Activated T-helper 17 cell treated with anti-CD3 and anti-CD28 coated beads, Interleukin-2, amount 50 U/mL, for 72 hours (primary cell): Measurements from ENCODE around the gene NUPR1. TPM values are rescaled to one million over a fixed set of nuclear protein-coding genes. Genes with fewer than 3 reads are reported as not detected.
A peak's percentile ranks its signal among the peaks of the same experiment; 100 is the strongest.
"Not testable (repeated sequence)": the region's sequence is repeated elsewhere in the genome, so short reads cannot be mapped to it uniquely, and the experiment has no call there.

Source experiments
- ATAC-seq: fragments of 150-1000 bp; cut with Tn5 transposase; replicated peaks from 2 replicates; pipeline ENCODE4 v1.10.0; 2021; ENCODE audit warnings: mild to moderate bottlenecking, moderate library complexity
- H3K27ac Mint-ChIP-seq: one replicate; pipeline ENCODE4 v1.8.0; 2022; ENCODE audit warnings: mixed read lengths
- H3K27me3 Mint-ChIP-seq: one replicate; pipeline ENCODE4 v1.8.0; 2022; ENCODE audit warnings: mixed read lengths
- H3K36me3 Mint-ChIP-seq: one replicate; pipeline ENCODE4 v1.8.0; 2022; ENCODE audit warnings: low read depth, mild to moderate bottlenecking, mixed read lengths
- H3K4me1 Mint-ChIP-seq: one replicate; pipeline ENCODE4 v1.8.0; 2022; ENCODE audit warnings: mixed read lengths
- H3K4me3 Mint-ChIP-seq: one replicate; pipeline ENCODE4 v1.8.0; 2022; ENCODE audit warnings: mild to moderate bottlenecking, mixed read lengths
- H3K9me3 Mint-ChIP-seq: one replicate; pipeline ENCODE4 v1.8.0; 2022; ENCODE audit warnings: mixed read lengths
- total RNA-seq, 2 donors: library from RNA; stranded (reverse); gene quantifications; one replicate each; pipeline ENCODE4 v1.2.3, GENCODE V29; 2022

Gene NUPR1
- total RNA-seq, 2 donors from 2014 or later, result not detected

GRCh38 chr16:28566233-28566925 is 27.6 kb upstream of the NUPR1 start:
- not testable (repeated sequence) for H3K4me1 Mint-ChIP-seq, H3K27ac Mint-ChIP-seq, ATAC-seq, H3K4me3 Mint-ChIP-seq, H3K9me3 Mint-ChIP-seq, H3K27me3 Mint-ChIP-seq
- peaks cover 12% of the 10 kb centered on the region for H3K36me3 Mint-ChIP-seq

- Mint-ChIP-seq H3K4me1 (peaks cover 5% of the 10 kb centered on the region), H3K27ac (no peak overlapping the region), H3K36me3 (peaks cover 27% of the 10 kb centered on the region), H3K9me3 (peaks cover 4% of the 10 kb centered on the region), H3K27me3 (no peaks in the 10 kb centered on the region), H3K4me3 (no peak overlapping the region)
- no peak for ATAC-seq
Measured at GRCh38 chr16:28563218-28563617, 24.4 kb upstream of the NUPR1 start.

- Mint-ChIP-seq H3K9me3 (peaks cover under 1% of the 10 kb centered on the region), H3K4me1 (peaks cover 9% of the 10 kb centered on the region), H3K36me3 (peaks cover 37% of the 10 kb centered on the region), H3K4me3 (no peak overlapping the region), H3K27ac (no peak overlapping the region), H3K27me3 (no peaks in the 10 kb centered on the region)
- ATAC-seq, result no peak
Measured at GRCh38 chr16:28562199-28562598, 23.4 kb upstream of the NUPR1 start.

- H3K4me3 Mint-ChIP-seq, result no peak overlapping the region
- H3K27me3 Mint-ChIP-seq, result no peaks in the 10 kb centered on the region
- peaks cover 11% of the 10 kb centered on the region for H3K4me1 Mint-ChIP-seq
- no peaks in the 10 kb centered on the region for H3K9me3 Mint-ChIP-seq
- peaks cover 42% of the 10 kb centered on the region for H3K36me3 Mint-ChIP-seq
- H3K27ac Mint-ChIP-seq, result no peak overlapping the region
- ATAC-seq, result no peak
Measured at GRCh38 chr16:28561557-28562187, 22.9 kb upstream of the NUPR1 start.

- Mint-ChIP-seq H3K36me3 (peaks cover 38% of the 10 kb centered on the region), H3K4me1 (peaks cover 16% of the 10 kb centered on the region), H3K4me3 (no peak overlapping the region), H3K27ac (peak overlapping the region; percentile 59), H3K9me3 (no peaks in the 10 kb centered on the region), H3K27me3 (no peaks in the 10 kb centered on the region)
- no peak for ATAC-seq
Measured at GRCh38 chr16:28558456-28558855, 19.7 kb upstream of the NUPR1 start.

GRCh38 chr16:28556914-28557320 is 18.1 kb upstream of the NUPR1 start:
- no peaks in the 10 kb centered on the region for H3K9me3 Mint-ChIP-seq
- H3K4me1 Mint-ChIP-seq, result peaks cover 16% of the 10 kb centered on the region
- no peaks in the 10 kb centered on the region for H3K27me3 Mint-ChIP-seq
- peak overlapping the region; percentile 38 for H3K27ac Mint-ChIP-seq
- no peak for ATAC-seq
- H3K4me3 Mint-ChIP-seq, result no peak overlapping the region
- peaks cover 33% of the 10 kb centered on the region for H3K36me3 Mint-ChIP-seq

GRCh38 chr16:28555561-28555960 is 16.8 kb upstream of the NUPR1 start:
- Mint-ChIP-seq H3K4me1 (peaks cover 16% of the 10 kb centered on the region), H3K4me3 (peak overlapping the region; percentile 86), H3K27ac (peak overlapping the region; percentile 71), H3K27me3 (no peaks in the 10 kb centered on the region), H3K9me3 (no peaks in the 10 kb centered on the region), H3K36me3 (peaks cover 33% of the 10 kb centered on the region)
- peak; percentile 70 for ATAC-seq

- H3K27me3 Mint-ChIP-seq, result no peaks in the 10 kb centered on the region
- H3K4me3 Mint-ChIP-seq, result peak overlapping the region; percentile 86
- no peak for ATAC-seq
- no peaks in the 10 kb centered on the region for H3K9me3 Mint-ChIP-seq
- H3K4me1 Mint-ChIP-seq, result peaks cover 16% of the 10 kb centered on the region
- peak overlapping the region; percentile 77 for H3K27ac Mint-ChIP-seq
- peaks cover 32% of the 10 kb centered on the region for H3K36me3 Mint-ChIP-seq
Measured at GRCh38 chr16:28554634-28555423, 16.1 kb upstream of the NUPR1 start.

- Mint-ChIP-seq H3K27ac (peak within 1 kb of the TSS; percentile 77), H3K4me1 (peaks cover 21% of the 10 kb centered on the region), H3K27me3 (no peaks in the 10 kb centered on the region), H3K4me3 (peak within 1 kb of the TSS; percentile 86), H3K9me3 (no peaks in the 10 kb centered on the region), H3K36me3 (peaks cover 26% of the 10 kb centered on the region)
- peak; percentile 80 for ATAC-seq
Measured at GRCh38 chr16:28553776-28554633, 15.2 kb upstream of the NUPR1 start, which contains the start of gene SGF29. Gene SGF29 (plus strand): TSS chr16:28553920. CDS start chr16:28581070, 27,150 bp downstream.

- no peak for ATAC-seq
- Mint-ChIP-seq H3K27ac (no peak overlapping the region), H3K27me3 (no peaks in the 10 kb centered on the region), H3K4me3 (no peak overlapping the region), H3K36me3 (no peaks in the 10 kb centered on the region), H3K9me3 (no peaks in the 10 kb centered on the region), H3K4me1 (peaks cover 4% of the 10 kb centered on the region)
Measured at GRCh38 chr16:28549301-28549899, 10.6 kb upstream of the NUPR1 start.

- H3K27me3 Mint-ChIP-seq, result no peaks in the 10 kb centered on the region
- no peaks in the 10 kb centered on the region for H3K9me3 Mint-ChIP-seq
- no peak overlapping the region for H3K27ac Mint-ChIP-seq
- no peak overlapping the region for H3K4me3 Mint-ChIP-seq
- peaks cover 4% of the 10 kb centered on the region for H3K4me1 Mint-ChIP-seq
- H3K36me3 Mint-ChIP-seq, result no peaks in the 10 kb centered on the region
- ATAC-seq, result no peak
Measured at GRCh38 chr16:28548306-28548802, 9.6 kb upstream of the NUPR1 start.

- no peaks in the 10 kb centered on the region for H3K9me3 Mint-ChIP-seq
- H3K27ac Mint-ChIP-seq, result no peak overlapping the region
- no peaks in the 10 kb centered on the region for H3K27me3 Mint-ChIP-seq
- peaks cover 4% of the 10 kb centered on the region for H3K4me1 Mint-ChIP-seq
- no peaks in the 10 kb centered on the region for H3K36me3 Mint-ChIP-seq
- ATAC-seq, result no peak
- H3K4me3 Mint-ChIP-seq, result no peak overlapping the region
Measured at GRCh38 chr16:28546626-28547025, 7.9 kb upstream of the NUPR1 start.

- H3K4me1 Mint-ChIP-seq, H3K36me3 Mint-ChIP-seq, H3K27me3 Mint-ChIP-seq, H3K4me3 Mint-ChIP-seq, ATAC-seq, H3K9me3 Mint-ChIP-seq, H3K27ac Mint-ChIP-seq: not testable (repeated sequence)
Measured at GRCh38 chr16:28545964-28546363, 7.2 kb upstream of the NUPR1 start.
